Stimulated activated CD8-positive, alpha-beta memory T cell treated with anti-CD3 and anti-CD28 coated beads, Interleukin-12 subunit alpha, Interleukin-12 subunit beta, amount 100 ng/mL, for 4 hours (primary cell): ENCODE data around the gene PARD3B.

Experiments
- DNase-seq: peaks from one replicate; pipeline ENCODE4 v3.0.0-alpha.2; 2020; ENCODE audit warnings: low read depth

Gene PARD3B

GRCh38 chr2:204754898-204755297 lies 209.6 kb downstream of the PARD3B start:
- no peak for DNase-seq

GRCh38 chr2:204763974-204764703 lies 218.9 kb downstream of the PARD3B start:
- no peak for DNase-seq

DNA sequence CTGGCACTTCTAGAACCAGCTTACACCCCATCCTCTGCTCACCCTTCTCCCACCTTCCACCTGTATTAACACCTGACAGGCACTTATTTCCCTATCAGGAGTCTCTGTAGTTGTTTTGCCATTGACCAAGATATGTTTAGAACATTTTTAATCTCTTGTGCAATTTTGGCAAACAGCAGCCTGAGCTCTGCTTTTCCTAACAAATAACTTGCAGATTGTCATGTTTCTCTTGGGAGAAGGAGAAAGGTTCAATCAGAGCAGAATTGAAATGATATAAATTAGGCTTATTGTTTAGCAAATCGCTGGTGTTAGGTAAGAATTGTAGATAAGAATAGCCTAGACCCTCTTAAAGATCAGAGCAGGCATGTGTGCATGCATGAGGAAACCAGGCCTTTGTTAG lies 225.5 kb downstream of the PARD3B start:
- DNase-seq, result no peak

DNA sequence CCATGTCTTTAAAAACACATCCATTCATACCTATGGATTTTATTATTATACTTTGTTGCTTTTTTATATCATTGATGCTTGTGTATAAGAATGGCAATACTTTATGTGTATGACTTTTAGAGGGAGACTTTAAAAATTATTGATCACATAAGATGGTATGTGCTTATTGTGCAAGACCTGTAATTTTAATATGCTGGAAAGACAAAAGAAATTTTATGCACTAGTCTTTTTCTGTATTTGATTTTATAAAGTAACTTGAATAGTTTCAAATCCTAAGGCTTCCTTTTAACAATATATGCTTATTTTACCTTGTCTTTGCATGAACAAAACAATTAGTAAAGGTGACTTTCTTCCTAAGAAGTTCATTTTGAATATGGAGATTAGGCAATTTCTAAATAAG lies 226.4 kb downstream of the PARD3B start:
- DNase-seq, result no peak

GRCh38 chr2:204772546-204772945 lies 227.3 kb downstream of the PARD3B start:
- no peak for DNase-seq

DNA sequence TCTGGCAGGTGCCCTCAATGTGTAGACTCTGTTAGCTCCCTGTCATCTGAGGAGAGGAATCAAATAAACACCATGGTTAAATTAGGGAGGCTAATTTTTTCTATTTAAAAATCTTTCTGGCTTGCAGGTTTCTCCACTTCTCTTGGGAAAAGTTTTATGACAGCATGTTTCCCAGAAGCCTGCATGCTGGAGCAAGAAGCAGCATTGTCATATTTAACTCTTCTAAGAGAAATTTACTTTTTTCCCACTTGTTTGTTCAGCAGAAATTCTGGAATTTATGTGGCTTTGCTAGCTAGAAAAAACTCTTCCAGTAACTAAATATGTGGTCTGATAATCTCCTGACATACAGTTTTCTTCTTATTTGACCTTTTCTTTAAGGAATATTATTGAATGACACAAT lies 230.5 kb downstream of the PARD3B start:
- DNase-seq, result no peak

GRCh38 chr2:204776781-204777559 lies 231.7 kb downstream of the PARD3B start:
- no peak for DNase-seq

GRCh38 chr2:204779771-204780170 lies 234.5 kb downstream of the PARD3B start:
- DNase-seq, result no peak

GRCh38 chr2:204781941-204782340 lies 236.7 kb downstream of the PARD3B start:
- no peak for DNase-seq

- no peak for DNase-seq
Measured at GRCh38 chr2:204790076-204790475, 244.8 kb downstream of the PARD3B start.

GRCh38 chr2:204791230-204791629 lies 246.0 kb downstream of the PARD3B start:
- DNase-seq, result no peak

DNA sequence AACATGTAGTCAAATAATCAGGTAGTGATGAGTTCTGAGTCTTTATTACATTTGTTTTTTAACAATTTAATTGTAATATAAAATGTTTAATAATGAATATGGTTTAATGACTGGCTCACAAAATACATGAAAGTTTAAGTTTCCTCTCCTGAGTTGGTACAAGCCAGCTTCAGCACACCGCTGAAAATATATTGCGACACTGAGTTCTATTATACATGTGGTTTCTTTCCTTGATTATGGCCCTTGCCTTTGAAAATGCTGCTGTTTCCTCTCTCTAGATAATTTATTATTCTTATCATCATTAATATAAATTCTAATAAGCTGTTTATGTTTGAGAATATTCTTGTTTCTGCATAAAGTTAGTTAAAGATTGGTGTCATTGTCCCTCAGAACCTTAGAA lies 249.3 kb downstream of the PARD3B start:
- DNase-seq, result no peak

GRCh38 chr2:204795156-204795555 lies 249.9 kb downstream of the PARD3B start:
- no peak for DNase-seq

- DNase-seq, result no peak
Measured at GRCh38 chr2:204796581-204796980, 251.3 kb downstream of the PARD3B start.

DNA sequence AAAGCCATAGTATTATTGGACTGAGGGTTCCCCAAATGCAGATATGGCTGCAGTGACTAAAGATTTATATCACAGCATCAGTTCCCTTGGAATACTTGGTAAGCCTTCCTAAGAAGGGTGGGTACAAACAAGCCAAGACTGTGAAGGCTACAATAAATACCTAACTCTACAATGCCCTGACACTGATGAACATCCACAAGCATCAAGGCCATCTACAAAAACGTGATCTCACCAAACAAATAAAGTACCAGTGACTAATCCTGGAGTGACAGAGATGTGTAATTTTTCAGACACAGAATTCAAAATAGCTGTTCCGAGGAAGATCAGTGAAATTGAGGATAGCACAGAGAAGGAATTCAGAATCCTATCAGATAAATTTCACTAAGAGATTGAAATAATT lies 254.5 kb downstream of the PARD3B start:
- DNase-seq, result no peak

DNA sequence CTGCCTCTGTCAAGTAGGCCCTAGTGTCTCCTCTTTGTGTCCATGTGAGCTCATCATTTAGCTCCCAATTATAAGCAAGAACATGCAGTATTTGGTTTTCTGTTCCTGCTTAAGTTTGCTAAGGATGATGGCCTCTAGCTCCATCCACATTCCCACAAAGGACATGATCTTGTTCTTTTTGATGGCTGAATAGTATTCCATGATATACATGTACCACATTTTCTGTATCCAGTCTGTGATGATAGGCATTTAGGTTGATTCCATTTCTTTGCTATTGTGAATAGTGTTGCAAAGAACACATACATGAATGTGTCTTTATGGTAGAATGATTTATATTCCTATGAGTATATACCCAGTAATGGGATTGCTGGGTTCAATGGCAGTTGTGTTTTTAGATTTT lies 263.2 kb downstream of the PARD3B start:
- no peak for DNase-seq

DNA sequence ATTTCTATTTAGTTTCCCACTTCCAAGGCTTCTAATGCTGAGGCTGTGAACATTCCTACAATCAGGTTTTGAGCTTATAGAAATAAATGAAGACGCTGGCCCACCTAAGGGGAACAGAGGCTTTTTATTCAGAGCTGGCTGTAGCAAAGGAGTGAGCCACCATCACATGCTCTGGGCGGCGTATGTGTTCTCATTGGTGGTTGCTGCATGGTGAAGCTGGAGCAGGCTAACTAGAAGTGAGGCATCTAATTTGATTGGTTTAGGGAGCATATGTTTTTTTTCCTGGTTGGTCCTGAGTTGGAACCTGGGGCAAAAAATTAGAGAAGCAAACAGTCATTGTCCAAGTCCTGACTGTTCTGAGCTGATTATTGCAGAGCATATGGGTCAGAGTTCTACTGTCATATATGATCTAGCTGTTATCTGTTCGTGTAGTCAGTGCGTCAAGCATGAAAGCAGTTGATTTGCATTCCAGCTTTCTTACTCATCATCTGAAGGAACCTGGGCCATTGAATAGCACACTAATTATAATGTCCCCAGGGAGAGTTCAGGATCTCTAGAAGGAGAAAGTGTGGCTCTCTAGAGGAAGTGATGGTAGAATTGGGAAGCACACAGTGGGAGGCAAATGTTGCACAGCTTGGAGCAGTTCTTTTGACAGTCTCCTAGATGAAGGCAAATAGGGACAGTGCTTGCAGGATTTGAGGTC lies 279.6 kb downstream of the PARD3B start:
- no peak for DNase-seq

GRCh38 chr2:204825681-204826080 lies 280.4 kb downstream of the PARD3B start:
- no peak for DNase-seq

- DNase-seq, result no peak
Measured at GRCh38 chr2:204827701-204828590, 282.7 kb downstream of the PARD3B start.

- no peak for DNase-seq
Measured at GRCh38 chr2:204834716-204835384, 289.6 kb downstream of the PARD3B start.

DNA sequence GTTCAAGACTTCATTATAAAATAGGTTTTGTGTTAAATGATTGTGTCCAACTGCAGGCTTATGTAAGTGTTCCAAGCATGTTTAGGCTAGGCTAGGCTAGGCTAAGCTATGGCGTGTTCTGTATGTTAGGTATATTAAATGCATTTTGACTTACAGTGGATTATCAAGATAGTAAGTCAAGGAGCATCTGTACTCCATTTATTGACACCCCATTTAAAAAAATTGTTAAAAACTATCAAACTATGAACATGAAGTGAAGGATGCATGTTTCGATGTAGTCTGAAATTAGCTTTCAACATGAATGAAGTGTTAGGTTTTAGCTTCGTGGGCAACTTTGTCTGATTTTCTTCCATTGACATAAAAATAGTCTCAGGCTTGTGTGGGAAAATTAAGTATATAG lies 290.5 kb downstream of the PARD3B start:
- no peak for DNase-seq
